ENCODE results near the gene ZNF473. TPM values are rescaled to one million over a fixed set of nuclear protein-coding genes. Genes with fewer than 3 reads are reported as not detected.

The ZNF473 gene
- total and polyA plus RNA-seq, 2 of the 13 experiments (the other 11 are each of a cell fraction or from before 2014, with no cell fraction given): 5.8 to 11.9 TPM

- TF ChIP-seq CENPBD1 (CRISPR knock-in tag; IDR thresholded peaks at IDR 0.05; ENCODE audit: borderline replicate concordance, low read depth) (peak; percentile 100), ZNF207 (IDR thresholded peaks at IDR 0.05; ENCODE audit: borderline replicate concordance) (no peak), KAT7 (CRISPR knock-in tag; IDR thresholded peaks at IDR 0.05; ENCODE audit: borderline replicate concordance) (peak; percentile 93; the same call in 1 of the 2 replicates), TFDP1 (CRISPR knock-in tag; IDR thresholded peaks at IDR 0.05; ENCODE audit: borderline replicate concordance) (peak; percentile 88; the same call in 1 of the 2 replicates), ARNT (IDR thresholded peaks at IDR 0.05) (no peak), ZNF180 (CRISPR knock-in tag; IDR thresholded peaks at IDR 0.05; ENCODE audit: borderline replicate concordance, low read depth) (peak; percentile 100; the same call in 1 of the 2 replicates), SIN3B (IDR thresholded peaks at IDR 0.05; ENCODE audit: low read length) (peak; percentile 74), MED13 (CRISPR knock-in tag; IDR thresholded peaks at IDR 0.05) (peak; percentile 99), ZBTB49 (CRISPR knock-in tag; IDR thresholded peaks at IDR 0.05; ENCODE audit: borderline replicate concordance) (peak; percentile 99), SMAD3 (CRISPR knock-in tag; IDR thresholded peaks at IDR 0.05) (peak; percentile 100), E2F5 (CRISPR knock-in tag; conservative IDR thresholded peaks at IDR 0.05) (peak; percentile 99), TBL1XR1 (IDR thresholded peaks at IDR 0.05; ENCODE audit: borderline replicate concordance, low read length, partially characterized antibody) (no peak), ZHX2 (IDR thresholded peaks at IDR 0.05; ENCODE audit: low read depth) (no peak), ZHX2 (CRISPR knock-in tag; IDR thresholded peaks at IDR 0.05; ENCODE audit: borderline replicate concordance) (peak; percentile 100)
These were observed 38.6 kb upstream of the ZNF473 start (continued) for GRCh38 chr19:49987159-49987698.
